ENCODE measurements around the gene KLF13. TPM values are rescaled to one million over a fixed set of nuclear protein-coding genes. Genes with fewer than 3 reads are reported as not detected.

KLF13 gene
- total and polyA plus RNA-seq, 10 of the 15 experiments (the other 5 are each of a cell fraction or from before 2014, with no cell fraction given), result 20.3 to 109 (median 51.4) TPM

DNA sequence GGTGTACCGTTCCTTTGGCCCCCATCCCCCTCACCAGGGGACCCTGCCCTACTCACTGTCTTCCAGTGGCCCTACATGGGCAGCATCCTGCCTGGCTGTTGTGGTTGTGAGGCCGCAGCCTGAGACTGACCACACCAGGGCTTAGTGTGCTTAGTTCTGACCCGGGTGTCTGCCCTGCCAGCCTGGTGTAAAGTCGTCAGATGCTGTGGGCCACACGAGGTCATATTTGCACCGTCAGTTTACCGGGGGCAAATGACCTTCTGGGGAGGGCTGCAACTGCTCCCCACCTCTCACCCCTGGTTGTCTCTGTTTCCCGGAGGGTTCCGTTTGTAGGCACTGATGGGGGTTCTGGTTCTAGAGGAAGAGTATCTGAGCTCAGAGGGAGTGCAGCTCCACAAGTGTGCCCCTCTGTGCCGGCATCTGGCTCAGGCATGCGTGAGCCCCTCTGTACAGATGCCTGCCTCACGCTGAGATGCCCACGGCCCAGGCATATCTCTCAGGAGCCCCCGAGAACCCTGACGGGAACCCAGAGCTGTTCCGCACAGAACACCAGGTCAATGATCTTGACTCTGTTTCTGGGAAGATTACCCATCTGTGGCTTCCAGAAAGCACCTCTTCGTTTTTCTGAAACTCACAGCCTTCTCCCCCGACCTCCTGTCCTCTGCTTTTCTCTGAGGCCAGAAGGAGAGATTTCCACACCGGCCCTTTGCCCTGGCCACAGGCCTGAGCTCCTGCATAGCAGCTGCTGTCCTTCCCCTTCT, 19.2 kb downstream of the KLF13 start (continued):
- no peak for TF ChIP-seq BHLHE40 (IDR thresholded peaks at IDR 0.05; ENCODE audit: borderline replicate concordance in 1 of 2, low read depth in 2 of 2, low read length in 1 of 2)

DNA sequence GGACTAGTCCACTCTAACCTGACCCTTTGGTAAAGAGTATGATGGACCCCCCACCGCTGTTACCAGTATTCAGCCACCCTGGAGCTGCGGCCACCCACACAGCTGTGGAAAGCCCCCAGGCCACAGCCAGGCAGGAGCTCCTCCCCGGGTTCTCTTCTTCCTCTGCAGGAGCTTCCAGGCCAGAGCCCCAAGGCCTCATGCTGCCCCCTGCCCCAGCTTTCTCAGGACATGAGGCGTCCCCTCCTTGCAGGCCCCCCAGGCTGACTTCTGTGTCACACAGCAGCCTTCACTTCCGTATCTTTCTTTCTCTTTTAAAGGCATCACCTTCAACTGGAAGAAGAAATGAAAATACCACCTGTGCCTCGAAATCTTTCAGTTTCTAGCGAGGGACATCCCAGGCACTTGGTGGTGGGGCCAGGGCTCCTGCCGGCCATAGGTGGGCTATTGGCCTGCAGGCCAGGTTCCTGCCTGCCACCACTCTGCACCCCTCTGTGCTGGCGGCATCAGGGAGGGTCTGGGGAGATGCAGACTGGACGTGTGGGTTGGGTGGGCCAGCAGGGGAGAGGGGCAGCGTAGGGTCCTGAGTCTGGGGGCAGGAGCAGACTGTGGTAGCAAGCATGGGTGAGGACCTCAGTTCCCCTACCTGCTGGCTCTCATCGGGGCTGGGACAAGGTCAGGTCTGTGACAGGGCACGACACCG, 19.9 kb downstream of the KLF13 start:
- ChIA-PET RAD21 (ENCODE audit: unreplicated experiment) (interaction anchor here (0.6 to 4.4 kb wide), 21 partner anchors 9 to 144 kb away, joined by 3 to 22 read pairs (median 5); partner anchors contain the start of gene KLF13), CTCF (interaction anchor here (0.6 to 2.4 kb wide), 12 partner anchors 8 to 142 kb away, joined by 3 to 13 read pairs (median 3); no protein-coding TSS in a partner anchor), POLR2A (interaction anchor here (0.7 to 2.2 kb wide), 11 partner anchors 8 to 118 kb away, joined by 3 to 10 read pairs (median 6); partner anchors contain the start of gene KLF13), SMC1A (ENCODE audit: uncharacterized antibody, unreplicated experiment) (interaction anchor here (0.7 to 3.6 kb wide), 18 partner anchors 9 to 142 kb away, joined by 3 to 21 read pairs (median 5); partner anchors contain the start of gene KLF13)
- DNase-seq (ENCODE audit: low read depth, low spot score) (no peak), ATAC-seq (peak; percentile 63), FAIRE-seq (peak; percentile 97)
- Histone ChIP-seq H3K9me3 (replicated peaks; ENCODE audit: control insufficient read depth, insufficient read depth, low read length) (no peaks in the 10 kb centered on the region), H2AFZ (ENCODE audit: control insufficient read depth, low read depth, low read length) (no peak overlapping the region), H3K36me3 (ENCODE audit: control insufficient read depth in 2 of 2, insufficient read depth in 2 of 2, low read length in 1 of 2) (peaks cover 26 to 34% of the 10 kb centered on the region in 2 experiments; a peak in 3 of 4 replicates), H4K20me1 (ENCODE audit: control insufficient read depth, insufficient read depth) (peaks cover 3% of the 10 kb centered on the region), H3K9ac (ENCODE audit: control insufficient read depth, insufficient read depth, low read length) (peak overlapping the region; percentile 88), H3K4me3 (peak overlapping the region; percentile 80), H3K4me1 (ENCODE audit: control insufficient read depth, insufficient read depth, low read length) (peaks cover 87% of the 10 kb centered on the region), H3K27ac (ENCODE audit: control insufficient read depth, insufficient read depth) (peak overlapping the region; percentile 96), H3K27me3 (replicated peaks in 1 of 2; ENCODE audit: control insufficient read depth in 2 of 2, insufficient read depth in 2 of 2, low read length in 1 of 2) (no peaks in the 10 kb centered on the region), H3K79me2 (ENCODE audit: control insufficient read depth, insufficient read depth, low read length) (peaks cover 100% of the 10 kb centered on the region), H3K4me2 (ENCODE audit: control insufficient read depth, insufficient read depth) (peak overlapping the region; percentile 99)
- intact Hi-C loops (cut with micrococcal nuclease; ENCODE audit: unreplicated experiment) (loop anchor here (2.0 kb wide), 1 partner anchor 18 kb away; no protein-coding TSS in a partner anchor), in situ Hi-C loops (cut with MboI) (loop anchor here (25.0 kb wide), 2 partner anchors 709 to 1266 kb away; partner anchors contain the start of genes ARHGAP11A and ARHGAP11B)
- no TSS peak for BruUV-seq (replicated peaks)
- under 1% methylated on average over 14 of the region's 14 CpGs for whole genome bisulfite sequencing (ENCODE audit: insufficient coverage, insufficient replicate concordance, low lambda C conversion rate, missing lambda C conversion rate)
- TF ChIP-seq, protein P1, sequence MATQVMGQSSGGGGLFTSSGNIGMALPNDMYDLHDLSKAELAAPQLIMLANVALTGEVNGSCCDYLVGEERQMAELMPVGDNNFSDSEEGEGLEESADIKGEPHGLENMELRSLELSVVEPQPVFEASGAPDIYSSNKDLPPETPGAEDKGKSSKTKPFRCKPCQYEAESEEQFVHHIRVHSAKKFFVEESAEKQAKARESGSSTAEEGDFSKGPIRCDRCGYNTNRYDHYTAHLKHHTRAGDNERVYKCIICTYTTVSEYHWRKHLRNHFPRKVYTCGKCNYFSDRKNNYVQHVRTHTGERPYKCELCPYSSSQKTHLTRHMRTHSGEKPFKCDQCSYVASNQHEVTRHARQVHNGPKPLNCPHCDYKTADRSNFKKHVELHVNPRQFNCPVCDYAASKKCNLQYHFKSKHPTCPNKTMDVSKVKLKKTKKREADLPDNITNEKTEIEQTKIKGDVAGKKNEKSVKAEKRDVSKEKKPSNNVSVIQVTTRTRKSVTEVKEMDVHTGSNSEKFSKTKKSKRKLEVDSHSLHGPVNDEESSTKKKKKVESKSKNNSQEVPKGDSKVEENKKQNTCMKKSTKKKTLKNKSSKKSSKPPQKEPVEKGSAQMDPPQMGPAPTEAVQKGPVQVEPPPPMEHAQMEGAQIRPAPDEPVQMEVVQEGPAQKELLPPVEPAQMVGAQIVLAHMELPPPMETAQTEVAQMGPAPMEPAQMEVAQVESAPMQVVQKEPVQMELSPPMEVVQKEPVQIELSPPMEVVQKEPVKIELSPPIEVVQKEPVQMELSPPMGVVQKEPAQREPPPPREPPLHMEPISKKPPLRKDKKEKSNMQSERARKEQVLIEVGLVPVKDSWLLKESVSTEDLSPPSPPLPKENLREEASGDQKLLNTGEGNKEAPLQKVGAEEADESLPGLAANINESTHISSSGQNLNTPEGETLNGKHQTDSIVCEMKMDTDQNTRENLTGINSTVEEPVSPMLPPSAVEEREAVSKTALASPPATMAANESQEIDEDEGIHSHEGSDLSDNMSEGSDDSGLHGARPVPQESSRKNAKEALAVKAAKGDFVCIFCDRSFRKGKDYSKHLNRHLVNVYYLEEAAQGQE (IDR thresholded peaks at IDR 0.05; ENCODE audit: low read depth, low read length), result no peak
- TF ChIP-seq, protein P2, sequence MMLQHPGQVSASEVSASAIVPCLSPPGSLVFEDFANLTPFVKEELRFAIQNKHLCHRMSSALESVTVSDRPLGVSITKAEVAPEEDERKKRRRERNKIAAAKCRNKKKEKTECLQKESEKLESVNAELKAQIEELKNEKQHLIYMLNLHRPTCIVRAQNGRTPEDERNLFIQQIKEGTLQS (IDR thresholded peaks at IDR 0.05; ENCODE audit: borderline replicate concordance, extremely low read depth, low read depth, low read length), result no peak
- TF ChIP-seq RELA (IDR thresholded peaks at IDR 0.05; ENCODE audit: borderline replicate concordance, partially characterized antibody) (peak; percentile 21), IKZF1 (conservative IDR thresholded peaks at IDR 0.05) (0 out of 2 replicates have a peak, but pooled peaks have one; percentile 30), NR2F1 (conservative IDR thresholded peaks at IDR 0.05) (peak; percentile 14; the same call in 1 of the 2 replicates), CREM (IDR thresholded peaks at IDR 0.05; ENCODE audit: low read depth) (0 out of 2 replicates have a peak, but pooled peaks have one; percentile 33), LARP7 (IDR thresholded peaks at IDR 0.05) (peak; percentile 1; the same call in 1 of the 2 replicates), MEF2B (IDR thresholded peaks at IDR 0.05; ENCODE audit: partially characterized antibody, poor library complexity, severe bottlenecking) (no peak)
- TF ChIP-seq, protein P3, sequence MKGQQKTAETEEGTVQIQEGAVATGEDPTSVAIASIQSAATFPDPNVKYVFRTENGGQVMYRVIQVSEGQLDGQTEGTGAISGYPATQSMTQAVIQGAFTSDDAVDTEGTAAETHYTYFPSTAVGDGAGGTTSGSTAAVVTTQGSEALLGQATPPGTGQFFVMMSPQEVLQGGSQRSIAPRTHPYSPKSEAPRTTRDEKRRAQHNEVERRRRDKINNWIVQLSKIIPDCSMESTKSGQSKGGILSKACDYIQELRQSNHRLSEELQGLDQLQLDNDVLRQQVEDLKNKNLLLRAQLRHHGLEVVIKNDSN (IDR thresholded peaks at IDR 0.05; ENCODE audit: borderline replicate concordance, extremely low read length, insufficient read depth, low read depth, low read length), result no peak
- TF ChIP-seq, protein P4, sequence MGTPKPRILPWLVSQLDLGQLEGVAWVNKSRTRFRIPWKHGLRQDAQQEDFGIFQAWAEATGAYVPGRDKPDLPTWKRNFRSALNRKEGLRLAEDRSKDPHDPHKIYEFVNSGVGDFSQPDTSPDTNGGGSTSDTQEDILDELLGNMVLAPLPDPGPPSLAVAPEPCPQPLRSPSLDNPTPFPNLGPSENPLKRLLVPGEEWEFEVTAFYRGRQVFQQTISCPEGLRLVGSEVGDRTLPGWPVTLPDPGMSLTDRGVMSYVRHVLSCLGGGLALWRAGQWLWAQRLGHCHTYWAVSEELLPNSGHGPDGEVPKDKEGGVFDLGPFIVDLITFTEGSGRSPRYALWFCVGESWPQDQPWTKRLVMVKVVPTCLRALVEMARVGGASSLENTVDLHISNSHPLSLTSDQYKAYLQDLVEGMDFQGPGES (IDR thresholded peaks at IDR 0.05), result no peak
